SK-N-MC (cell line): ENCODE data around the gene TADA3.

ENCODE experiments used
- DNase-seq: peaks from one replicate; pipeline ENCODE4 v3.0.0-alpha.2; 2011; ENCODE audit warnings: low read depth, low spot score
- H3K27ac ChIP-seq: fragments of 200-600 bp; sonication (generic); 2 replicates; pipeline ENCODE4 v1.5.1; 2016; ENCODE audit warnings: mixed run types
- H3K36me3 ChIP-seq: fragments of 200-600 bp; sonication (generic); 2 replicates; pipeline ENCODE4 v1.6.1; 2017; ENCODE audit warnings: antibody characterized with exemption, low read length, mixed read lengths; ENCODE audit not compliant: insufficient read depth
- H3K4me3 ChIP-seq: fragments of 200-600 bp; sonication (generic); 2 replicates; pipeline ENCODE4 v1.5.1; 2016
- H3K9ac ChIP-seq: fragments of 200-600 bp; sonication (generic); 2 replicates; pipeline ENCODE4 v1.8.0; 2017; ENCODE audit warnings: mixed run types, mixed read lengths; ENCODE audit not compliant: insufficient read length
- H3K9me3 ChIP-seq: fragments of 200-600 bp; sonication (generic); 2 replicates; pipeline ENCODE4 v1.6.1; 2017; ENCODE audit warnings: low read depth, mild to moderate bottlenecking, antibody characterized with exemption, low read length, moderate library complexity, mixed read lengths
- EZH2 ChIP-seq: fragments of 200-600 bp; sonication (generic); IDR thresholded peaks from one replicate; pipeline ENCODE4 v1.6.1; 2017; ENCODE audit warnings: antibody characterized with exemption
- FOXP2 ChIP-seq: optimal IDR thresholded peaks from 2 replicates; pipeline ENCODE3; 2011; ENCODE audit warnings: mild to moderate bottlenecking, moderate library complexity; ENCODE audit not compliant: insufficient read depth; ENCODE audit errors: extremely low read length, control extremely low read depth
- POLR2AphosphoS5 ChIP-seq: IDR thresholded peaks from 2 replicates; pipeline ENCODE4 v1.6.1; 2012; ENCODE audit warnings: mild to moderate bottlenecking, low read depth, low read length, borderline replicate concordance

TADA3 gene

GRCh38 chr3:9806688-9807589 is 14.7 kb upstream of the TADA3 start:
- H3K36me3 ChIP-seq = peaks cover 17% of the 10 kb centered on the region; the same call in 1 of the 2 replicates
- no peaks in the 10 kb centered on the region for H3K9me3 ChIP-seq
- no peak overlapping the region for H3K4me3 ChIP-seq
- TF ChIP-seq EZH2 (no peak), FOXP2 (no peak), POLR2AphosphoS5 (no peak)
- no peak overlapping the region for H3K27ac ChIP-seq
- DNase-seq = no peak
- H3K9ac ChIP-seq = no peak overlapping the region

- no peaks in the 10 kb centered on the region for H3K9me3 ChIP-seq
- DNase-seq = no peak
- TF ChIP-seq POLR2AphosphoS5 (no peak), EZH2 (no peak), FOXP2 (no peak)
- H3K4me3 ChIP-seq = no peak overlapping the region
- peaks cover 23% of the 10 kb centered on the region; the same call in 1 of the 2 replicates for H3K36me3 ChIP-seq
- H3K9ac ChIP-seq = no peak overlapping the region
- no peak overlapping the region for H3K27ac ChIP-seq
Measured at GRCh38 chr3:9806137-9806536, 13.9 kb upstream of the TADA3 start.

DNA sequence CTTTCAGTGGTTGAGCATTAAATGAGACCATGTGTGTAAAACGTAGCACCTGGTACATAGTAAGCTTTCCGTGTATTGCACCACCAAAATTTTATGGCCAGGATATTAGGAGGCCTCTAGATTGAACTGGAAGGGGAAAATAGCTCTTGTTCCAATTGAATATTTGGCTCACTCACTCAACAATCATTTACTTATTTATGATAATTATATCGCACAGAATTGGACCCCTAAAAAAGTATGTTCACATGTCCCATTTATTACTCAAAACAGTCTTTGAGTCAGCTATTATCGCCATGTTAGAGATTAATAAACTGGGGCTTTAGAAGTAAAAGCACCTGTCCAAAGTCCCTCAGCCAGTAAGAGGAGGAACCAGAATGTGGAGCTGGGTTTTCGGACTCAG is 12.7 kb upstream of the TADA3 start:
- Histone ChIP-seq H3K27ac (no peak overlapping the region), H3K9ac (no peak overlapping the region), H3K9me3 (no peaks in the 10 kb centered on the region), H3K4me3 (no peak overlapping the region), H3K36me3 (peaks cover 28% of the 10 kb centered on the region; the same call in 1 of the 2 replicates)
- DNase-seq = no peak
- no peak for TF ChIP-seq FOXP2
- no peak for TF ChIP-seq POLR2AphosphoS5
- no peak for TF ChIP-seq EZH2

DNA sequence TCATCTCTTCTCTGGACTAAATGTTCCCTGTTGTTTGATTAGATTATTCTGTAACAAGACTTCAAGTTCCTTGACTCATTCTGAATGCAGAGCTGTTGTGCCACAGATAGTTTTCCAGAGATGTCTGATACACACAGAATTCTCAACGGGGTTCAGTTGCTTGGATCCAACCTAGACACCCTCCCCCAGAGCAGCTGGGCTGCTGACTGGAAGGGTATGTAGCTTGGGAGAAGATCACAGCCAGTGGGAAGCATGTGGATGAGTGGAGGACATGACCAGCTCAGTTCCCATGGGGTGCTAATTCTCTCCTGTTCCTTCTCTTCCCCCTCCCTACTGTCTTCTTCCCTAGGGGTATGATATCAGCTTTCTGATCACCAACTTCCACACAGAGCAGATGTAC is 11.2 kb upstream of the TADA3 start:
- H3K36me3 ChIP-seq = peaks cover 39% of the 10 kb centered on the region; the same call in 1 of the 2 replicates
- no peak overlapping the region for H3K9ac ChIP-seq
- no peak overlapping the region for H3K4me3 ChIP-seq
- no peaks in the 10 kb centered on the region for H3K9me3 ChIP-seq
- DNase-seq = no peak
- TF ChIP-seq FOXP2 (no peak), EZH2 (no peak), POLR2AphosphoS5 (no peak)
- no peak overlapping the region for H3K27ac ChIP-seq

- no peaks in the 10 kb centered on the region for H3K9me3 ChIP-seq
- DNase-seq = no peak
- TF ChIP-seq FOXP2 = no peak
- TF ChIP-seq EZH2 = no peak
- TF ChIP-seq POLR2AphosphoS5 = no peak
- H3K9ac ChIP-seq = no peak overlapping the region
- H3K36me3 ChIP-seq = peaks cover 47% of the 10 kb centered on the region; the same call in 1 of the 2 replicates
- no peak overlapping the region for H3K27ac ChIP-seq
- no peak overlapping the region for H3K4me3 ChIP-seq
Measured at GRCh38 chr3:9800529-9800928, 8.3 kb upstream of the TADA3 start.

DNA sequence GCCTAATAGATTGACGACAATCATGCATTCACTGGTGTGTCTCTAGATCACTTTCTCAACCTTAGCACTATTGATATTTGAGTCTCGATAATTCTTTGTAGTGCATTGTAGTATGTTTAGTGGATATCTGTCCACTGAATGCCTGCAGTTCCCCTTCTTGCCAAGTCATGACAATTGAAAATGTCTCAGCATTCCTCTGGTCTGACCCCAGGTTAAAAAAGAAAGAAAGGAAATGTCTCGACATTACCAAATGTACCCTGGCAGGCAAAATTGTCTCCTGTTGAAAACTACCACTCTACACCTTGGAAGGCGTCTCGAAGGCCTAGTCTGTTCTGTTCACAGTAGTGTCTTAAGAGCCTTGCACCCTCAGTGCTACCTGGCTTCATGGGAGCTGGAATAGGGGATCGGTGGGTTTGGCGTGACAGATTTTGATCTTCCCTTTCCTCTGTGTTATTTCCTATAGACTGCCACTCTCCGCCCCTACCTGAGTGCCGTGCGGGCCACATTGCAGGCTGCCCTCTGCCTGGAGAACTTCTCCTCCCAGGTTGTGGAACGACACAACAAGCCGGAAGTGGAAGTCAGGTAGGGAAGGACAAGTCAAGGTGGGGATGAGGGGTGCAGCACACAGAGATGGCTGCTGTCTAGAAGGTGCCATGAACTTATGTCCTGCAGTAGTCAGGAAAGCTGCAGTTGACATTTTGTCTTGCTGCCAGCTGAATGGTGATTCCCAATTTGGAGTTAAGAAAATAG is 5.1 kb upstream of the TADA3 start:
- TF ChIP-seq EZH2 (no peak), FOXP2 (no peak), POLR2AphosphoS5 (no peak)

GRCh38 chr3:9795207-9795606 is 2.9 kb upstream of the TADA3 start:
- no peak for TF ChIP-seq FOXP2
- no peak for TF ChIP-seq EZH2
- TF ChIP-seq POLR2AphosphoS5 = no peak
- no peak for DNase-seq
- H3K27ac ChIP-seq = no peak overlapping the region
- no peak overlapping the region for H3K9ac ChIP-seq
- H3K9me3 ChIP-seq = no peaks in the 10 kb centered on the region
- peaks cover 21% of the 10 kb centered on the region; the same call in 1 of the 2 replicates for H3K36me3 ChIP-seq
- no peak overlapping the region for H3K4me3 ChIP-seq

More for the DNA sequence above, 5.1 kb upstream of the TADA3 start:
- no peak for DNase-seq
- Histone ChIP-seq H3K9ac (no peak overlapping the region), H3K36me3 (peaks cover 30% of the 10 kb centered on the region; the same call in 1 of the 2 replicates), H3K9me3 (no peaks in the 10 kb centered on the region), H3K27ac (no peak overlapping the region), H3K4me3 (no peak overlapping the region)

DNA sequence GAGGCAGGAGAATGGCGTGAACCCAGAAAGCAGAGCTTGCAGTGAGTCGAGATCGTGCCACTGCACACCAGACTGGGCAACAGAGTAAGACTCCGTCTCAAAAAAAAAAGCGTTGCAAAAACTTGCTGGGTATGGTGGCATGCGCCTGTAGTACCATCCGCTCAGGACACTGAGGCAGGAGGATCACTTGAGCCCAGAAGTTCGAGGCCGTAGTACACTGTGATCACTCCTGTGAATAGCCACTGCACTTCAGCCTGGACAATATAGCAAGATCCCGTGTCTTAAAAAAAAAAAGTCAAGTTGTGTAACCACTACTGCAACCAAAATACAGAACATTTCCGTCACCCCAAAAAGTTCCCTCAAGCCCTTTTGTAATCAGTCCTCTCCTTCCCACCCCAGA is 2.1 kb upstream of the TADA3 start:
- no peak for TF ChIP-seq EZH2
- no peak for TF ChIP-seq POLR2AphosphoS5
- TF ChIP-seq FOXP2 = no peak
- H3K36me3 ChIP-seq = peaks cover 13% of the 10 kb centered on the region; the same call in 1 of the 2 replicates
- H3K4me3 ChIP-seq = no peak overlapping the region
- H3K9me3 ChIP-seq = no peaks in the 10 kb centered on the region
- H3K9ac ChIP-seq = no peak overlapping the region
- H3K27ac ChIP-seq = no peak overlapping the region
- DNase-seq = no peak
